ENCODE measurements around the gene EIF1AY. TPM values are rescaled to one million over a fixed set of nuclear protein-coding genes. Genes with fewer than 3 reads are reported as not detected.
"Not testable (repeated sequence)": the region's sequence is repeated elsewhere in the genome, so short reads cannot be mapped to it uniquely, and the experiment has no call there.

EIF1AY gene
- total RNA-seq, 1 donor from 2014 or later = 30.2 TPM

GRCh38 chrY:20546071-20546470, 29.5 kb upstream of the EIF1AY start:
- intact Hi-C loops (cut with DNase I) = no loop called here
- H3K27ac ChIP-seq = no peak overlapping the region
- H3K9me3 ChIP-seq = no peaks in the 10 kb centered on the region
- no peak for TF ChIP-seq CTCF (IDR thresholded peaks at IDR 0.05)
- DNase-seq = no peak
- H3K27me3 ChIP-seq = no peaks in the 10 kb centered on the region
- no peak for ATAC-seq
- no peaks in the 10 kb centered on the region for H3K36me3 ChIP-seq
- no peaks in the 10 kb centered on the region for H3K4me1 ChIP-seq
- H3K4me3 ChIP-seq = no peak overlapping the region

GRCh38 chrY:20549289-20549688, 26.3 kb upstream of the EIF1AY start:
- DNase-seq (no peak), ATAC-seq (no peak)
- no peaks in the 10 kb centered on the region for H3K36me3 ChIP-seq
- no peaks in the 10 kb centered on the region for H3K9me3 ChIP-seq
- H3K27ac ChIP-seq = no peak overlapping the region
- intact Hi-C loops (cut with DNase I) = no loop called here
- TF ChIP-seq CTCF (IDR thresholded peaks at IDR 0.05) = no peak
- no peaks in the 10 kb centered on the region for H3K27me3 ChIP-seq
- no peak overlapping the region for H3K4me3 ChIP-seq
- H3K4me1 ChIP-seq = no peaks in the 10 kb centered on the region

GRCh38 chrY:20551840-20552239, 23.7 kb upstream of the EIF1AY start:
- ATAC-seq = no peak
- DNase-seq = no peak
- H3K27ac ChIP-seq = no peak overlapping the region
- no peak overlapping the region for H3K4me3 ChIP-seq
- no peaks in the 10 kb centered on the region for H3K9me3 ChIP-seq
- H3K4me1 ChIP-seq = no peaks in the 10 kb centered on the region
- no peak for TF ChIP-seq CTCF (IDR thresholded peaks at IDR 0.05)
- intact Hi-C loops (cut with DNase I) = no loop called here
- no peaks in the 10 kb centered on the region for H3K36me3 ChIP-seq
- no peaks in the 10 kb centered on the region for H3K27me3 ChIP-seq

- H3K27me3 ChIP-seq; H3K4me1 ChIP-seq; ATAC-seq; H3K4me3 ChIP-seq; H3K9me3 ChIP-seq; H3K27ac ChIP-seq; intact Hi-C loops (cut with DNase I); DNase-seq; H3K36me3 ChIP-seq: not testable (repeated sequence)
Observed at GRCh38 chrY:20552764-20553323, 22.7 kb upstream of the EIF1AY start.

GRCh38 chrY:20555820-20556219, 19.8 kb upstream of the EIF1AY start:
- intact Hi-C loops (cut with DNase I) = no loop called here

GRCh38 chrY:20558677-20559076, 16.9 kb upstream of the EIF1AY start:
- H3K36me3 ChIP-seq = no peaks in the 10 kb centered on the region
- no peak for DNase-seq

More at GRCh38 chrY:20555820-20556219, 19.8 kb upstream of the EIF1AY start:
- Histone ChIP-seq H3K27me3 (no peaks in the 10 kb centered on the region), H3K4me1 (no peaks in the 10 kb centered on the region), H3K4me3 (no peak overlapping the region), H3K9me3 (no peaks in the 10 kb centered on the region), H3K36me3 (no peaks in the 10 kb centered on the region), H3K27ac (no peak overlapping the region)
- TF ChIP-seq CTCF (IDR thresholded peaks at IDR 0.05) = no peak
- ATAC-seq (no peak), DNase-seq (no peak)

More at GRCh38 chrY:20558677-20559076, 16.9 kb upstream of the EIF1AY start:
- peak; percentile 36 for TF ChIP-seq CTCF (IDR thresholded peaks at IDR 0.05)
- Histone ChIP-seq H3K4me3 (no peak overlapping the region), H3K4me1 (no peaks in the 10 kb centered on the region), H3K27ac (no peak overlapping the region), H3K27me3 (no peaks in the 10 kb centered on the region), H3K9me3 (no peaks in the 10 kb centered on the region)
- intact Hi-C loops (cut with DNase I) = no loop called here
- no peak for ATAC-seq

All from upper lobe of right lung (tissue), 1 donor.